Nephron progenitor cell (in vitro differentiated cells): ENCODE results near the gene PITX1.

Source experiments
- DNase-seq: peaks from one replicate; pipeline ENCODE4 v3.0.0; 2021
- H3K27ac Mint-ChIP-seq: 2 replicates; pipeline ENCODE4 v1.8.0; 2021; ENCODE audit warnings: mild to moderate bottlenecking, moderate library complexity, mixed read lengths
- H3K27me3 Mint-ChIP-seq: 2 replicates; pipeline ENCODE4 v1.8.0; 2021; ENCODE audit warnings: mild to moderate bottlenecking, low read depth, mixed read lengths; ENCODE audit not compliant: poor library complexity
- H3K36me3 Mint-ChIP-seq: 2 replicates; pipeline ENCODE4 v1.8.0; 2021; ENCODE audit warnings: low read depth, mixed read lengths
- H3K4me1 Mint-ChIP-seq: 2 replicates; pipeline ENCODE4 v1.8.0; 2021; ENCODE audit warnings: mixed read lengths
- H3K4me3 Mint-ChIP-seq: 2 replicates; pipeline ENCODE4 v1.8.0; 2021; ENCODE audit warnings: mild to moderate bottlenecking, moderate library complexity, mixed read lengths
- H3K9me3 Mint-ChIP-seq: 2 replicates; pipeline ENCODE4 v1.8.0; 2021; ENCODE audit warnings: mild to moderate bottlenecking, moderate library complexity, mixed read lengths
- CTCF ChIP-seq: fragments of 200-600 bp; sonication (generic); IDR thresholded peaks from 2 replicates; pipeline ENCODE4 v1.5.0; 2021; ENCODE audit warnings: antibody characterized with exemption

The PITX1 gene

DNA sequence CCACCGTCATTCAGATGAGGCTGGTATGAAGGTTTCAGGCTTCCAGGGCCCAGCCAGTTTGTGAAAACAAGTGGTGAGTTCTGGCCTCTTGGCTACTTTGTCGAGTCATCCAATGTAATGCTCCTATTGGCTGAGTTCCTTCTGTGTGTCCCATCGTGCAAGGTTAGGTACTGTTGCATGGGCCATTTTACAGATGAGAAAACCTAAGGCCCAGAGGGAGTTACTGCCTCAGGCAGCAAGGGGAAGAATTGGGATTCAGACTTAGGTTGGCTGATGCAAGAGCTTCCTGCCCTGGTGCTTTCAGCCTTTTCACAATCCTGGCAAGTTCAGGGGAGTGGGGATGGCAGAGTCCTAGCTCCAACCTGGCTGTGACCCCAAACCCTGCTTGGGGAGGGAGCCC is 17.4 kb upstream of the PITX1 start:
- Mint-ChIP-seq H3K27me3 (peaks cover 72% of the 10 kb centered on the region), H3K9me3 (no peaks in the 10 kb centered on the region), H3K4me3 (no peak overlapping the region), H3K4me1 (peaks cover 41% of the 10 kb centered on the region), H3K27ac (no peak overlapping the region), H3K36me3 (no peaks in the 10 kb centered on the region)
- no peak for DNase-seq
- TF ChIP-seq CTCF, result no peak

- peaks cover 41% of the 10 kb centered on the region for H3K4me1 Mint-ChIP-seq
- no peak for TF ChIP-seq CTCF
- H3K27ac Mint-ChIP-seq, result no peak overlapping the region
- H3K4me3 Mint-ChIP-seq, result peak overlapping the region; percentile 53
- no peak for DNase-seq
- H3K36me3 Mint-ChIP-seq, result no peaks in the 10 kb centered on the region
- H3K9me3 Mint-ChIP-seq, result no peaks in the 10 kb centered on the region
- H3K27me3 Mint-ChIP-seq, result peaks cover 73% of the 10 kb centered on the region
Observed at GRCh38 chr5:135050244-135050767, 16.3 kb upstream of the PITX1 start.

DNA sequence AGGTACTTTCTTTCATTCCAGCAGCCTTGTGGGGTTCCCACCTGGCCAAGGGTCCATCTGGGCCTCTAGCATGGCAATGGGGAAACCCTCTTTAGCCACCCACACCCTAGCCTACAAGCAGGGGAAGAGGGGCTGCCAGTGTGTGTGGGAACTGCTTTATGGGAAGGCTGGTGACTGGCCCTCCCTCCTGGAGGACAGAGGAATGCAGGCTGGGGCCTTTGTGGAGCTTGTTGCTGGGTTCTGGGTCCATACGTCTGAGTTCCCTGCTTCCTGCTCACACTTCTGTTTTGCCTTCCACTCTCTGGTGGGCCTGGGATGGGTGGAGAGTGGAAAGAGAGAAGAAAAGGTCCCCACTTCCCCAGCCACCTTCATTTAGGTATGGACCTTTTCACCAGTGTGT is 14.9 kb upstream of the PITX1 start:
- TF ChIP-seq CTCF, result no peak
- Mint-ChIP-seq H3K4me1 (peaks cover 32% of the 10 kb centered on the region), H3K27me3 (peaks cover 85% of the 10 kb centered on the region), H3K4me3 (no peak overlapping the region), H3K36me3 (no peaks in the 10 kb centered on the region), H3K27ac (no peak overlapping the region), H3K9me3 (no peaks in the 10 kb centered on the region)
- no peak for DNase-seq

- Mint-ChIP-seq H3K4me1 (peaks cover 26% of the 10 kb centered on the region), H3K36me3 (no peaks in the 10 kb centered on the region), H3K4me3 (no peak overlapping the region), H3K27ac (no peak overlapping the region), H3K9me3 (no peaks in the 10 kb centered on the region), H3K27me3 (peaks cover 85% of the 10 kb centered on the region)
- DNase-seq, result no peak
- TF ChIP-seq CTCF, result no peak
Observed at GRCh38 chr5:135048286-135048685, 14.3 kb upstream of the PITX1 start.

DNA sequence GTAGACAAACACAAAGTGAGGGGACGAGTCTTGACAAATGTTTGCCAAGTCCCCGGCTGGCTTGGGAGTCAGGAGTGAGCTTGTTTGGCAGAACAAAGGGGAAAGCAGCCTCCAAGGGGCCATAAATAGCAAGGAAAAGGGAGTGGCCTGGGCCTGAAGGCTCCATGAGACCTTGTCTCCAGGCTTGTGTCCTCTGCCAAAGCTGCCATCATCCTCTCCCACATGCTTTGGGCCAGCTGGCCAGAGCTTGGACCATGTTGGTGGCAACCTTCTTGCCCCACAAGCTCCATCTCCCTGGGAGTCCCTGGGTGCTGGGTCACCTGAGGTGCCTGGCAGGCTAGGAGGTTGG is 13.3 kb upstream of the PITX1 start:
- Mint-ChIP-seq H3K27ac (no peak overlapping the region), H3K27me3 (peaks cover 85% of the 10 kb centered on the region), H3K36me3 (no peaks in the 10 kb centered on the region), H3K9me3 (no peaks in the 10 kb centered on the region), H3K4me1 (peaks cover 24% of the 10 kb centered on the region), H3K4me3 (no peak overlapping the region)
- no peak for TF ChIP-seq CTCF
- DNase-seq, result no peak

DNA sequence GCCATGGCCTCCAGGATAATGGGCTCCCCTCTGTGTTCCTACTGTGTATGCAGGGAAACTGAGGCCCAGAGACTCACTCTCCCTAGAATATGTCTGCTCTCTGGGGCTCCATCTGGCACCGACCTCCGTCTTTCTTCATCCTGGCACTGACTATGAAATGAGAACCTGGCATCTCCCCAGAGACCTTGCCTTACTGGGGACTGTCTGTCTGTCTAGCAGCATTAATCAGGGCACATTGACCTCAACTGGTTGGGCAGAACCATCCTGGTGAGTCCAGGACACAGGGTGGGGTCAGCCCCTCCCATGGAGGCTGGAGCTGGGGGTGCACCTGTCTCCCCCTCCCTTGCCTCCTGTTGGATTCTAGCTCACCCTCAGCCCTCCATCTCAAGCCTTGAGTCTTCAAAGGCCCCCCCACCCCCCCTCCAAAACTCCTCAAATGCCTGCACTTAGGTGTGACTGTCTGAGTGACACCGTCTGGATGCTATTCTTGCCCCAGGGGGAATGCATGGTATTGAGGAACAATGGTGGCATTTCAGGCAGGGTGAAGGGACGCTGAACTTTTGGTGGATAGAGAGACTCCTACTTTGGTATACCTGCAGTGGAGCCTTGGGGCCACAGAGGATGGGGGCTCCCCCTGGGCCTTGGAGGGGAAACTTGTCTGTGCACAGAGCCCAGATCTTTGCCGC is 12.8 kb upstream of the PITX1 start:
- no peak for DNase-seq
- H3K4me3 Mint-ChIP-seq, result no peak overlapping the region
- peaks cover 85% of the 10 kb centered on the region for H3K27me3 Mint-ChIP-seq
- peaks cover 19% of the 10 kb centered on the region for H3K4me1 Mint-ChIP-seq
- H3K36me3 Mint-ChIP-seq, result no peaks in the 10 kb centered on the region
- no peak for TF ChIP-seq CTCF
- no peak overlapping the region for H3K27ac Mint-ChIP-seq
- no peaks in the 10 kb centered on the region for H3K9me3 Mint-ChIP-seq
